Stimulated activated CD8-positive, alpha-beta memory T cell treated with anti-CD3 and anti-CD28 coated beads, Interleukin-7, amount 100 ng/mL, for 4 hours (primary cell): ENCODE data around the gene TPP1.

Source experiments
- DNase-seq, 2 donors: peaks; one replicate each; pipeline ENCODE4 v3.0.0-alpha.2; 2020; ENCODE audit warnings: low read depth in 2 of 2

Gene TPP1

DNA sequence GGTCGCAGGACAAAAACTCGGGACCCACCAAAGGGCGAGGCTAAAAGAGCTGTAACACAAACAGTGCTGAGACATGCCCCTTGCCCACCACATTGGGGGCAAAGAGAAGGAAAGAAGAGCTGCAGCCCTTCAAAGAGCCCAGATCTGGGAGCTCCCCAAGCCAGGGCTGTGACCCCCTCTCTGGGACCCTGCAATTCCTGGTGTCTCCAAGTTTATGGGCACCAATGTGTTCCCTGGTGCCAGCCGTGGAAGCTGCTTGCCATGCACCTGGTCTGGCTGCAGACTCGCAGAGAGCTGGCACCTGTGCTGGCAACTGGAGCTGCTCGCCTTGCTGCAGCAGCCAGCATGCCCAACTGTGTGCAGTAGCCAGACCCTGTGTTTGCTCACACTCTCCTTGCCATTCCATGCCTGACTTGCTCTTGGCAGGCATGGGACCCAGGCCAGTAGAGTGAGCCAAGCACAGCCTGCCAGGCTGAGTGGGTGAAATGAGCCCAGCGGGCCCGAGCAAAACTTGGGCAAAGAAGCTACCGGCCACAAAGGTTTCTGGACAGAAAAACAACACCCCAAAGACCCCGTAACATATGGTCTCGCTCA, 31.8 kb downstream of the TPP1 start:
- no peak for DNase-seq

DNA sequence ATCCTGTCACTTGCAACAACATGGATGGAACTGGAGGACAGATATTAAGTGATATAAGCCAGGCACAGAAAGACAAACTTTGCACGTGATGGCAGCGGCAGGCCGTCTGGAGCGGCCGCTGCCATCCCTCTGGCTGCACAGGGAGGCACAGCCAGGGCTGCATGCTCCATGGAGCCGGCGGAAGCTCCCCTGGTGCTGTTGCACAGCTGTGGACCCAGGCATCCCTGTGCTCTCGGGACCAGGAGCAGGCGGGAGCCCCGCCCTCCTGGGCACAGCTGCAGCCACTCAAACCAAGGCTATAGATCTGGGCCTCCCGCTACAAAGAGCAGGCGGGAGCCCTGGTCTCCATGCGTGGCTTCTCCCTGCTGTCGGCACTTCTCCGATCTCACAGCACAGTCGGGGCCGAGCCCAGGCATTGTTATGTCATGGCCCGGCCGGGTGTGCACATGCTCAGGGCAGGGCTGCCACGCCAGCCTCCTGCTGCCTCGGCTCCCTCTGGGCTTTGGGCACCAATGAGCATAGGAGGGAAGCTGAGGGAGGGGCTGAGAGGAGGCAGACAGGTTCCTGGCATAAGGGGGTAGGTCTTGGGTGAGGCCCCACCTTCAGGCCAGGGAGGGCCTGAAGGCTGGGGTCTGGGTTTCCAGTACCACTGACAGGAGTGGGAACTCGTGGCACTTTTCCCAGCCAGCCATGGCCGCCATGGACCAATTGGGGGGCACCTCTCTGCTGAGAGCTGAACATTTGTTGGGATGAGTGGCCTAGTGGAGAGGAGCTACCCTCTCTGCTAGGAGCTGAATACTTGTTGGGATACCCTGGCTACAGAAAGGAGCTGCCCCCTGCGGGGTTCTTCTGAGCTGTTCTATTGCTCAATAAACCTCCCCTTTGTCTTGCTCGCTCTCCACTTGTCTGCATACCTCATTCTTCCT, 32.5 kb downstream of the TPP1 start:
- DNase-seq: no peak

DNA sequence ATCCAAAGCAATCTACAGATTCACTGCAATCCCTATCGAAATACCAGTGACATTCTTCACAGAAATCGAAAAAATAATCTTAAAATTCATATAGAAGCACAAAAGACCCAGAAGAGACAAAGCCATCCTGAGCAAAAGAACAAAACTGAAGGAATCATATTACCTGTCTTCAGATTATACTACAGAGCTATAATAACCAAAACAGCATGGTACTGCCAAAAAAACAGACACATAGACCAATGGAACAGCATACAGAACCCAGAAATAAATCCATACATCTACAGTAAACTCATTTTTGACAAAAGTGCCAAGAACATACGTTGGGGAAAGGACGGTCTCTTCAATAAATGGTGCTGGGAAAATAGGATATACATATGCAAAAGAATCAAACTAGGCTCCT, 34.7 kb downstream of the TPP1 start:
- no peak for DNase-seq

DNA sequence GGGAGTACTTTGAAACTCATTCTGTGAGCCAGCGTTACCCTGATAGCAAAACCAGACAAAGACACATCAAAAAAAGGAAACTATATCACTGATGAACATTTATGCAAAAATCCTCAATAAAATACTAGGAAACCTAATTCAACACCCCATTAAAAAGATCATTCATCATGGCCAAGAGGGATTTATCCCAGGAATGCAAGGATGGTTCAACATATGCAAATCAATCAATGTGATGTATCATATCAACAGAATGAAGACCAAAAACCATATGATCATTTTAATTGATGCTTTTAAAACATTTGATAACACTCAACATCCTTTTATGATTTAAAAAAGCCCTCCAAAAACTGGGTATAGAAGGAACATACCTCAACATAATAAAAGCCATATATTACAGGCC, 35.6 kb downstream of the TPP1 start:
- DNase-seq: no peak

DNA sequence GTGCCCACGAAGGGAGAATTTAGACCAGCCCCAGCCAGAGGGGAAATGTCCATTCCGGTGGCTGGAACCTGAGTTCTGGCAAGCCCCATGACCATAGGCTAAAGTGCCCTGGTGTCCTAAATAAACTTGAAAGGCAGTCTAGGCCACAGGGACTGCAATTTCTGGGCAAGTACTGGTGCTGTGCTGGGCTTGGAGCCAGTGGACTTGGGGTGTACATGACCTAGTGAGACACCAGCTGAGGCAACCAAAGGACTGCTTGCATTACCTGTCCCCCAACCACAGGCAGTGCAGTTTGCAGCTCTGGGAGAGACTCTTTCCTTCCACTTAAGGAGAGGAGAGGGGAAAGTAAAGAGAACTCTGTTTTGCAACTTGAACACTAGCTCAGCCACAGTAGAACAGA, 39.5 kb downstream of the TPP1 start:
- no peak for DNase-seq

DNA sequence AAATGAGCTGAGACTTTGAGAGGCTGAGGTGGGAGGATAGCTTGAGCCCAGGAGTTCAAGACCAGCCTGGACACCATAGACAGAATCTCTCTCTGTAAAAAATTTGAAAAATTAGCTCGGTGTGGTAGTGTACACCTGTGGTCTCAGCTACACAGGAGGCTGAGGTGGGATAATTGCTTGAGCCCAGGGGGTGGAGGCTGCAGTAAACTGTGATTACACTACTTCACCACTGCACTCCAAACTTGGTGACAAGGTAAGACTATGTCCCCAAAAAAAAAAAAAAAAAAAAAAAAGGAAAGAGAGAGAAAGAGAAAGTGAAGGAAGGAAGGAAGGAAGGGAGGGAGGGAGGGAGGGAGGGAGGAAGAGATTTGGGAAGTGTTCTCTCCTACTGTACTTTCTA, 41.1 kb downstream of the TPP1 start:
- no peak for DNase-seq

DNA sequence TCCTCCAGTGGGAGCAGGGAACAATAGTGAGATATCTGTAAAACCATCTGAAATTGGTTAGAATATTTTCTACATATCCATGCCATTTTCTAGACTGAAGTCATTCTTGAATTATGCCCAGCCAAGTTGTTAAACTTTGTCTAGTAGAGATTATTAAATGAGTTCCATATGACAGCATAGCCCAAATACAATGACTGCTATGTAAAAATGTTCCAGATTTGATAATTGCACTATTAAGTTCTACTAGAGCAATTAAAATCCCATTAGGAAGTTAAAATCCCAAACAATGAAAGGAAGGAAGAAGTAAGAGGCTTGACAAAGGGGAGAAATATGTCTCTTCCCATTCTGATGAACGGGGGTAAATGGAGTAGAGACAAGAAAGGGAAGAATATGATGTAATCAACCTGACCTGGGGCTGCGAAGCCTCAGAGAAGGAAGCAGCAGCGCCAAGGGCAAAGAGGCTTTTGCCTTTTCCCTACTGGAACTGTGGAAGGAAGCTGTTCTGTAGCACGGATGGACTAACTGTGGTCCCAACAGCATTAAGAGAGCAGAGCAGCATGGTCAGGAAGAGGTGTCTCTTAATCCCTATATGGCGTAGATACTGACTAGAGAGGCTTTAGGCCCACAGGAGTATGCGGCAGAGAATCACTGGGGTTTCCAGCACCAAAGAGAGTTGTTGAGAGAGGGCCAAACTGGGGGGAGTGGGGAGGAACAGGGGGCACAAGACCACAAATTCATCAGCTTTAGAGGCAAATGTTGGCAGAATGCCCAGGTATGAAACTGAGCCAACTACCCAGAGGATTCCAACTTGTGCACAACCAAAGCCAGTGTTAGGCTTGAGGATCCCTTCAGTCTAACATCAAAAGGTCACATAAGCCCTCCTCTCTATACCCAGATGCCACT, 42.5 kb downstream of the TPP1 start:
- no peak for DNase-seq

DNA sequence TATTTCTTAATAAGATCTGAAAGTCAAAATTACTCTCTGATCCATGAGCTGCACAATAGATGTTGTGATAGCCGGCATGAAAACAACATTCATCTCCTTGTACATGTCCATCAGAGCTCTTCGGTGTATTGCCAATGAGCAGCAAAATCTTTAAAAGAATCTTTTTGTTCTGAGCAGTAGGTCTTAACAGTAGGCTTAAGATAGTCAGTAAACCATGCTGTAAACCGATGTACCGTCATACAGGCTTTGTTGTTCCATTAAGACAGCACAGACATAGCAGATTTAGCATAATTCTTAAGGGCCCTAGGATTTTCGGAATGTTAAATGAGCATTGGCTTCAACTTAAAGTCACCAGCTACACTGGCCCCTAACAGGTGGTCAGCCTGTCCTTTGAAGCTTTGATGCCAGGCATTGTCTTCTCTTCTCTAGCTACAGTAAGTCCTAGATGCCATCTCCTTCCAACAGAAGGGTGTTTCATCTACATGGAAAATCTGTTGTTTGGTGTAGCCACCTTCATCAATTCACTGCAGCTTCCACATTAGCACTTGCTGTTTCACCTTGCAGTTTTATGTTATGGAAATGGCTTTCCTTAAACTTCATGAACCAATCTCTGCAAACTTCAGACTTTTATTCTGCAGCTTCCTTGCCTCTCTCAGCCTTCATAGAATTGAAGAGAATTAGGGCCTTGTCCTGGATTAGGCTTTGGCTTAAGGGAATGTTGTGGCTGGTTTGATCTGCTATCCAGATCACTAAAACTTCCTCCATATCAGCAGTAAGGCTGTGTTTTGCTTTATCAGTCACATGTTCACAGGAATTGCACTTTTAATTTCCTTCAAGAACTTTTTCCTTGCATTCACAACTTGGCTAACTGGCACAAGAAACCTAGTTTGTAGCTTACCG, 44.2 kb downstream of the TPP1 start:
- DNase-seq: no peak

DNA sequence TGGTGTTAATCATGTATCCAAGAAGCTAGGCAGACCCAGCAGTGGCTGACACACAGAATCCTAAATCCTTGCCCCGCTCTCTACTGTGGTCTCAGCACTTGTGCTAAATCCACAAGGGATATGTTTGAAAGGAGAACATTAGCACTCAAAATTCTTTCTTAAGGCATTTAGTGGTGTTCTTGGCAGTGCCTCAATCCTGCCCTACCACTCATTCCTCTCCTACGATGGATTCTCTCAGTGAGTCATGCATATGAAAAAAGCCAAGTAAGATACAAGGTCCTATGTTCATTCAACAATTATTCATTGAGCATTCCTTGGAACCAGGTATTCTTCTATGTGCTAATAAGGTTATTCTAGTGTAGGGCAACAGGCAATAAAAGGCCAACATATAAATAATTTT, 47.0 kb downstream of the TPP1 start:
- DNase-seq: no peak

DNA sequence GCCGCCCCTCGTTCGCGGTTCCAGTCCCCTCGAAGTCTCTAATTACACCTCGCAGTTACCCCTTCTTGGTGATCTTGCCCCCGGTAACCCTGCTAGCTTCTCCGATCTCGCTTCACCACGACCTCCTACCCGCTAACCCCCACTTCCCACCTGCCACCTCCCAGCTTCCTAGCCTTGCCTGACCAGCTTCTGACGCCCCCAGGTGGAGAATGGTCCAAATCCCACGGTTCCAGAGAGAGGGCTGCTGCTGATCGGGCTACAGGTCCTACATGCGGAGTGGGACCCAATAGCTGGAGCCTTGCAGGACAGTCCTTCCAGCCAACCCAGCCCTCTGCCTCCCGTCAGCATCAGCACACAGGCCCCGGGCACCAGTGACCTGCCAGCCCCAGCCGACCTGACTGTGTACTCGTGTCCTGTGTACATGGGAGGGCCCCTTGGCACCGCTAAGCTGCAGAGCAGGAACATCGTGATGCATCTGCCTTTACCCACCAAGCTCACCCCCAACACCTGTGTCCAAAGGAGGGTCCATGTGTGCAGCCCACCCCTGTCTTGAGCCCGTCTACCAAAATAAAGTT, 47.7 kb downstream of the TPP1 start:
- DNase-seq: no peak

DNA sequence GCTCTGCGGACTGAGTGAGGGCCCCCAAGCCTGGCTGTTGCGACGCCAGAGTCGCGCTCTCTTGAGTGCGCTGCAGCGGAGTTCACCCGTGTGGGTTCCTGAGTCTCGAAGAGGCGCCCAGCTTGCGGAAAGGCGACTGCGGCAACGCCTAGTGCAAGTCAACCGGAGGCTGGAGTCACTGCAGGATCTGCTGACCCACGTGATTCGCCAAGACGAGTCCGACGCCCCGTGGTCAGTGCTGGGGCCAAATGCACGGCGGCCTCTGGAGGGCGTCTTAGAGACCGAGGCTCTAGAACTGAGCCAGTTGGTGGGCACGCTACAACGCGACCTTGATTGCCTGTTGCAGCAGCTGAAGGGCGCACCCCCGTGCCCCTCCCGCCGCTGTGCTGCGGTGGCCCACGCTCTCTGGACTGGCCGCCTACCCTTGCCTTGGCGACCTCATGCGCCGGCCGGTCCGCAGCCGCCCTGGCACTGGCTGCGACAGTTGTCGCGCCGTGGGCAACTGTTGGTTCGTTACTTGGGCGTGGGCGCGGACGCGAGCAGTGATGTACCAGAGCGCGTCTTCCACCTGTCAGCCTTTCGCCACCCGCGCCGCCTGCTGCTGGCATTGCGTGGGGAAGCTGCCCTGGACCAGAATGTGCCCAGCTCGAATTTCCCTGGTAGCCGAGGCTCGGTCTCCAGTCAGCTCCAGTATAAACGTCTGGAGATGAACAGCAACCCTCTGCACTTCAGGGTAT, 48.4 kb downstream of the TPP1 start:
- DNase-seq: no peak

DNA sequence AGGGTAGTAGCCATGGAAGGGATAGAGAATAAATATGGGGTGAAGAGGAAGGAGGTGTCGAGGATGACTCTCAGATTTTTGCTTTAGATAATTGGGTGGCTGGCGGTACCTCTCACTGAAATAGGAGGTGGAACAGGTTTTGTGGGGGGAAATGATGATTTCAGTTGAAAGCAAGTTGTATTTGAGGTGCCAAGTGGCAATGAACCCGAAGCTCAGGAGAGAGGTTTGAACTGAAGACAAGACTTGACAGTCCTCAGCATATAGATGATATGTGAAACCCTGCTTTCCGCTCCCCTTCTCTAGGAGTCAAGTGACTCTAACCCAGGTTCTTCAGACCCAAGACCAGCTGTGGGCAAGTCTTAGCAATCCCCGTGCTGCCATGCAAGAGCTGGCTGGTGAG, 49.5 kb downstream of the TPP1 start:
- no peak for DNase-seq

DNA sequence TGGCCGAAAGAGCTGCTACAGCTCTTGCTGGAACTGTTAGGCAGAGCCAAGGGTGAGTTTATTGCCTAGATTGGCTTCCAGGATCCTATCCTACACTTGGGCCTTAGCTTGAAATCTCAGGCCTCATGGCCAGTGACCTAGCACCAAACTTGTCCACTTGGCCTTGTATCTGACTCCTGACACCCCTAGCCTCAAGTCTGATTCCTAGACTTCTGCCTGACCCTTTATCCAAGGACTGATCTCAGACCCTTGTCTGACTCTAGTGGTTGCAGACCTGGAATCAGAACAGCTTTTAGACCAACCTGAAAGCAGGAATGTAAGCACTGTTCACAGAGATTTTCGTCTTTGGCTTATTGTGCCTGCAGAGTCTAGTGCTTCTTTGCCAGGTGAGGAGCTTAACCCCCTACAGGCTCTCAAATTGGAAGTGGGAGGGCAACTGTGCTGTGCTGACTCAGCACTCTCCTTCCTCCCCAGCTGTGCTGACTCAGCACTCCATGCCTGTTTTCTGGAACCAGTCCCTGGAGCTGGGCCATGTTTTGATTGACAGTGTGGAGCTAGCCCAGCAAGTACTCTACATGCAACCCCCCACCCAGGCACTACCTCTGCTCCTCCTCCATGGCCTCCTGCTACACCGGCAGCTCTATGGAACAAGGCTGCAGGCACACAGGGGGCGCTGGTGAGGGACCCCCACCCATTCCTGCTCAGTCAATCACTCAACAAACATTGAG, 50.9 kb downstream of the TPP1 start:
- DNase-seq: no peak

DNA sequence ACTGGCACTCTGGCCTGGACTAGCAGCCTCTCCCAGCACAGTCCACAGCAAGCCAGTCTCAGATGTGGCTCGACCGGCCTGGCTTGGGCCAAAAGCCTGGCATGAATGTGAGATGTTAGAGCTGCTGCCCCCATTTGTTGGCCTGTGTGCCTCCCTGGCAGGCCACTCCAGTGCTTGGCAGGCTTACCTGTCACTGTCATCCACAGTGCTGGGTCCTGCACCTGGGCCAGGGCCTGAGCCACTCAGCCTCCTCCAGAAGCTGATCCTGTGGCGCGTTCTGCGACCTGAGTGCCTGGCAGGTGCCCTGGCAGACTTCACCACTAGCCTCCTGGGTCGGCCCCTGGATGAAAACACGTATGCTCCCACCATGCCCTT, 51.9 kb downstream of the TPP1 start:
- no peak for DNase-seq

DNA sequence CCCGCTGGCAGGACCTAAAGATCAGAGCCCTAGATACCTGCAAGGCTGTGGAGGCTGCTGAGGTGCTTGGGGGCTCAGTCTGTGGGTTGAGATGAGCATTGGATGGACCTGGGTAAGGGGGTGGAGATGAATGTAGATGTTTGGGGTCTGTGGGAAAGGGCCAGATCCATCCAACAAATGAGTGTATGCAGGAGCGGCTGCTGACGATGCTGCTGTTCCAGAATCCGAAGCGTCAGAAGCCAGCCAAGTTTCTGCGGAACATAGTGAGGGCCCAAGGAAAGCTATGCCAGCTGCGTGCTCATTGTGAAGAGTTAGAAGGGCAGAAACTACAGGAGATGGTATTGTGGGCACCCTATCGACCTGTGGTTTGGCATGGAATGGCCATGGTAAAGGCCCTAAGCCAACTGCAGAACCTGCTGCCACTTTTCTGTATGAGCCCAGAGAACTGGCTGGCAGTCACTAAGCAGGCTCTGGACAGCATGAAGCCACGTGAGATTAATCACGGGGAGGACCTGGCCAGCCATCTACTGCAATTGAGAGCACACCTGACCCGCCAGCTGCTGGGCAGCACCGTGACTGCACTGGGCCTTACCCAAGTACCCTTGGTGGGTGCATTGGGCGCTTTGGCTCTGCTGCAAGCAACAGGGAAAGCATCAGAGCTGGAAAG, 52.4 kb downstream of the TPP1 start:
- no peak for DNase-seq

DNA sequence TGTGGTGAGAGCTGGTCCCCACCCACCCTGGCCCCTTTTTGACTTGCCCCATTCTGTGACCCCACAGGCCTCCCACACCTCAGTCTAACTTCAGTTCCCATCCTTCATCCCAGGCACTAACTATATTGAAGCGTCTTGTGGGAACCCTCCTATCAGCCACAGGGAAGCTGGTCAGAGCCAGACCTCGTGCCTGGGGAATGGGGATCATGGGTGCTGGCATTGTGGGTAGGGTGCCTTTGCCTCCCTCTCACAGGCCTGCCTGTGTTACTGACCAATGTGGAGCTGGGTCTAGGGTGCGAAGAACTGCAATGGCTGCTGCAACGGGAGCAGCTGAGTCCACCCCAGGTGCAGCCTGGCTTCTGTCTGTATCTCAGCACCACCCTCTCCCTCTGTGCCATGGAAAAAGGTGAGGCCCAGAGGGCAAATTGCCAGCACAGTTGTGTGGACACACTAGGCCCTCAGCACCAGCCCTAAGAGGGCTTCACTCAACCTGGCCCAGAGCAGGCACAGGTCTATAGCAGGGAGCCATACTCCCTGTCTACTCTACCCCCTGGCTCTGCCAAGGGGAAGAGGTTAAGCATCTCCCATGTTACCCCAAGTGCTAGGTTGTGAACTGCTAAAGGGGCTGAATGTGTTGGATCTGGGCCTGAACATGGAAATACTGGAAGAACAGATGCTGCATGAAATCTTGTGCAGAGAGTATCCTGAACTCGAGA, 53.1 kb downstream of the TPP1 start:
- DNase-seq: no peak

DNA sequence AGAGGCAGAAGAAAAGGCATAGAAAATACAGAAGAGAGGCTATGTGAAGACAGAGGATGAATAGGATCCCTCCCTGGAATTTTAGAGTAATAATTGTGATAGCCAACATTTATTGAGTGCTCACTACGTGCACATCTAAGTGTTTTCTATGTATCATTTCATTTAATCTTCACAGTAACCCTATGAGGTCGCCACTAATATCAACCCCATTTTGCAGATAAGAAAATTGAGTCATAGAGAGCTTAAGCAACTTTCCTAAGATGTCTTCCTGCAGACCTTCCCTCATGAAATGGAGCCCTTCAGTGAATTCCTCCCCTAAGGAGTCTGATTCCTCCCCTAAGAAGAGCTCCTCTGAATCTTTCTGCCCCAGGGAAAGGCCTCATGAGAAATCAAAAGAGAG, 53.9 kb downstream of the TPP1 start:
- DNase-seq: no peak

DNA sequence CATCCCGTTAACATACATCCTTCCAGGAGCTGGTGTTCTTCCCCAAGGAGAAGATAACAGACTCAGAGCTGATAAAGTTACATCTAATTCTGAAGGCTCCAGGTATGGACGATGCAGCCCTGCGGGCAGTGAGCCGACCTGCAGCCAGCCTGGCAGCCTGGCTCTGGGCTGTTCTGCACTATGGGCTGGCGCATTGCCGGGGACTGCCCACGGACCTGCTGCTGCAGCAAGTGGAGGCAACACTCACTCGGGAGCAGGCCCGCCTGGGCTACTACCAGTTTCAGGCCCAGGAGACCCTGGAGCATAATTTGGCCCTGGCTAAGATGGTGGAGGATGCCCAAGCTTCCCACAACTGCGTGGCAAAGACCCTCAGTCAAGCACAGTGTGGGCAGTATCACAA, 55.6 kb downstream of the TPP1 start:
- DNase-seq: no peak
